GM19239 (cell line): ENCODE results near the gene PRKN.

Experiments
- DNase-seq: peaks from one replicate; pipeline ENCODE4 v3.0.0; 2011; ENCODE audit warnings: low spot score; ENCODE audit not compliant: insufficient read length
- FAIRE-seq: peaks from 2 replicates; lab custom pipeline; 2011; peaks lifted over from hg19 to GRCh38; lab: Jason Lieb, UNC

The PRKN gene

DNA sequence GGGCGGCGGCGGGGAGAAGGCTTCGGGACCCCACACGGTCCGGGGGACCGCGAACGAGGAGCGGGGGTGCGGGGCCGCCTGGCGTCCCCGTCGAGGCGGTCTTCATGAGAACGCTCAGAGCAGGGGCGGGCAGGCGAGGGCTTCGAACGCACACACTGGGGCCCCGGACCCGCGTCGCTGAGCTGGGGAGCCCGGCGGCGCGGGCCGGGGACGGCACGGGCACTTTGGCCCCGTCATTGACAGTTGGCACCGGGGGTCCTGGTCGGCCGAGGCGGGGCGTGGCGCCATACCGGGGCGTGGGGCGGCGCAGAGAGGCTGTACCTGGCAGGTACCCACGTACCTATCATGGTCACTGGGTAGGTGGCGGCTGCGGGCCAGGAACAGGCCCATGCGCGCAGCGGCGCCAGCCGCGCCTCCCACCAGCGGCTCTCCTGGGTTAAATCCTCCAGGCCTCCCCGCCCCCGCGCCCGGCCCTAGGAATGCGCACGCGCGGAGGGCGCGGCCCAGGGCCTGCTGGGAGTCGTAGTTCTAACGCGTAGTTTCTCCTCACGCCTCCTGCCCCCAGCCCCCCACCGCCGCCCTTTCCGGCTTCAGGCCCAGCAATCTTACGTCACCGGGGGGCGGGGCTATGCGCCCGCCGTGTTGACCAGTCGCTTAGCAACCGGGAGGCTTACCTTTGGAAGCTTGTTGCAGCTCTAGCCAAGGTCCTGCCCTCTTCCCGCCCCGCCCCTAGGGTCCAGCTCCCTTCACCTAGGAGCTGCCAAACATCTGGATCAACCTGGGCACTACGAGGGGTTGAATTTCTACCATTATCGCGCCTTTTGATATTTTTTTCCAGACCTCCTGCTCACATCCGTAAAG, at the start of gene PRKN, which contains the start of gene PACRG:
Gene PRKN, minus strand, starts transcription at position 445 of the 861 bp plus-strand sequence.
Gene PACRG, plus strand, starts transcription at position 653 of the 861 bp plus-strand sequence.
- FAIRE-seq (peak; percentile 95), DNase-seq (peak; percentile 82)

DNA sequence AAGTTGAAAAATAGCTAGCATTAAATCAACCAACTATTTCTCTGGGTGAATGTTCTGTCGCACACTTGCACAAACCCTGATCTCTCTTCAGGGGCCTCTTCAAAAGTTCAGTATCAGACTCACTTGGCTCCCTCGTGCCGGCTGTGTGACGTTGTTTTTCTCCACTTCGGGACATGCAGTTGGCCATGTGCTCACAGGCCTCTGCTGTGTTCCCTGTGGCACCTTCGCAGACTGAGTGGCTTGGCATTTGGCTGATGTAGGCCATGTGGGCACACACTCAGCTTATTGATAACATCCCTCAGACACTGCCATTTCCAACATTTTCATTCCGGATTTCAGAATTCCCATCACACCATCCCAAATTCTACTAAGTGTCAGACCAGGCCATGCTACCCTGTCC, 49.5 kb upstream of the PRKN start:
- FAIRE-seq = no peak

DNA sequence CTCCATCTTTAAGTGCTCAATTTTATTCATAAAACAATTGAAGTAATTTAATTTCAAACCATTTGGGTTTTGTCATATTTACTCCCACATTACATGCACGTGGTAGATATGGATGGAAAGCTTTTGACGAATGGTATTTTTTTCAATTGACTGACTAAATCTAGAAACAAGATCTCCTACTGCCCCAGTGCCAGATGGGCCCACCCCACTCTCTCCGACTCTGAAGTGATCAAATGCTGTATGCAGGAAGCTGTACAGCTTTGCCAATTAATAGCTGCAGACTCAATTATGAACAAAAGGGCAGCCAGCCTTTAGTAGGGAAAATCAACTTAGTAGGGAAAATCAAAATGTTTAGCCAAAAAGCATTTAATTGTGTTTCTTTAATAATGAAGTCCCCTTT, 46.4 kb upstream of the PRKN start:
- FAIRE-seq (no peak), DNase-seq (no peak)

More for the DNA sequence above, 49.5 kb upstream of the PRKN start:
- no peak for DNase-seq

DNA sequence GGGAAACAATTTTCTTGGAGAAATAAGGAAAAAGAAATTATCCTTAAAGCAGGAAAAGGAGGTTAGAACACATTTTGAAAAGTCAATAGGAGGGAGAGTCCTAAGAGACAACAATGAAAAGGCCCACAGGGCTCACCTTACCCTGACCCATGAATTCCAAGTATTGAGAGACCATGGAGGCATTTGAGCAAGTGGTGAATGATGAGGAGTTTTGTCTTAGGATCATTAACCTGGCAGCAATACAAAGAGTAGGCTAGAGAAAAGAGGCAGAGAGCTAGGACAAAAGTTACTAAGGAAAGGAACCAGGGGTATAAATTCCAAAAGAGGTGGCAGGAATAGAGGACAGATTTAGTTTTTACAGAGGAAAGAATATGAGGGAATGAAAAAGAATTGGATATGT, 44.9 kb upstream of the PRKN start:
- no peak for DNase-seq
- no peak for FAIRE-seq

DNA sequence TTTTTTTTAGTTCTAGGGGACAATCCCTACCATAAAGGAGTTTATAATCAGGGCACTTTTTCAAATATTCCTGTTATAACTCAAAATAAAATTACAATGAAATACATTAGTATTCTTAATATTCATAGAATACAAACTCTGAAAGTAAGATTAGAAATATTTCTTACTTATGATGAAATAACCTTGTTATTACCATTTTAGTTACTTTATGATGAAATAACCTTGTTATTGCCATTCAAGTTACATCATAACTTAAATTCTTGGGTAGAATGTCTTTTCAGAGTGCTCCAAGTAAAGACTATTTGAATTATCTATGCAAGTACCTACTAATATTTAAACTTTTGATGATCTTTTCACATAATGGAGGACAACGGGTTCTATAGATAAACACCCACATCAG, 43.4 kb upstream of the PRKN start:
- DNase-seq (no peak), FAIRE-seq (no peak)

DNA sequence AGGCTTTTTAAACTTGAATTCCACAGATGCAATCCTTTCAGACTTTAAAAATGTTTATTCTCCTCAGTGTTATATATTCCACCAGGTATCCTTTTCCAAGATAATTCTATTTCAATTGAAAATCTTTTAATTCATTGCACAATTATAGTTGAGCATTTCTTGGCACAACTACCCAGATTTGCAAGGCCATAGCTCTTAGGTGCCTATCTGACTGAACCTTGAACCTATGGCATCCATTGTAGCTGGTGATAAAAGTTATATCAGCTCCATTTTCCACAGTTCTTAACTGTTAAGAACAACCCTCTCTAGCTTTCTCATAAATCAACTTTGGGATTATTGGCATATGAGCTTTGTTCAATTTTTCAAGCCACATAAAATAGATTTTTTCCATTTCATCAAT, 42.6 kb upstream of the PRKN start:
- FAIRE-seq (no peak), DNase-seq (no peak)

DNA sequence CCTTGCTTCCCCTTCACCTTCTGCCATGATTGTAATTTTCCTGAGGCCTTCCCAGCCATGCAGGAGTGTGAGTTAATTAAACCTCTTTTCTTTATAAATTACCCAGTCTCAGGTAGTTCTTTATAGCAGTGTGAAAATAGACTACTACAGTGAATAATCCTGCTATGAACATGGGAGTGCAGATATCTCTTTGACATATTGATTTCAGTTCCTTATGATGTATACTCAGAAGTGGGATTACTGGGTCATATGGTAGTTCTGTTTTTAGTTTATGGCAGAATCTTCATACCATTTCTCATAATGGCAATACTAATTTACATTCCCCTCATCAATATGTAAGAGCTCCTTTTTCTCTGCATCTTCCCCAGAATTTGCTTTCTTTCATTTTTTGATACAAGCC, 26.2 kb upstream of the PRKN start:
- FAIRE-seq (no peak), DNase-seq (no peak)

DNA sequence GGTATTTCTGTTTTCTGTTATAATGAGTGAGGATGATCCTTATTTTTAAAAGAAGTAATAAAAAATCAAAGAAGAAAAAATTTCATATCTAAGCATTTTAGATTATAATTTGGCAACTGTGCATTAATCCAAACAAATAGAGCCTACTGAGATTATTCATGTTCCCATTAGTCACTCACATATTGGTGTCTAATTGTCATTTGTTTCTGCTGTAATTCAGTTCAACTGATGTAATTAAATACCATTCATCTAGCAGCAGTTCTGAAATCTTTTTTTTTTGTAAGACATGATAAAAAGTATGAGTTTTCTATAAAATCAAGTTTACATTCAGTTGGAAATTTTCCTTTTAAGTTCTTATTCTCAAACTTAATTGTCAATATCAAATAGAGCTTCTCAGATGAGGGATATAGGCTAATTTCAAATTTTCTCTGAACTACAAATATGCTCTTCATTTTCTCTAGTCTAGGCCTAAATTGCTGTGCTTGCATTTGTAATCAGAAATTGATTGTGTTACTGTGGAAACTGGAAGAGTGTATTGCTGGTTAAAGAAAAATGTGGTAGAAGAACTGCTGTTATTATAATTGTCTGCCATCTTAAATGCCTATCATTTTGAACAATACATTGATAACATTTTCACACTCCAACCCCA, 23.8 kb upstream of the PRKN start:
- FAIRE-seq (no peak), DNase-seq (no peak)

DNA sequence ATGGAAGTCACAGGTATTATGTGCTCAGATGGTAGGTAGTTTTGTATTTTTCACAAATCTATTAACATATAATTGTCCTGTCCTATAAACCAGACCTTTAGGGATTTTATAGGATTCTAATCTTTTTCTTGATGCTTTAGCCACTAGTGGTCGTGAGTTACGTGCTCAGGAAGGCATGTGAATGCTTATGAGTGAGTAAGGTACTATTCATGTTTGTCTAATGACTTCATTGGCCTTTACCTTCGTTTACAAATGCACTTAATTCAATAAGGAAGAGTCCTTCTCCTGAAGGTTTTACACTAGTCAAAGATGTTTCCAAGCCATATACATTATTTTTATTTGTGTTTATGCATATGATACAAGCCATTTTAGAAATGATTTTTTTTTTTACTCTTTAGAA, 23.2 kb upstream of the PRKN start:
- DNase-seq = no peak
- no peak for FAIRE-seq

DNA sequence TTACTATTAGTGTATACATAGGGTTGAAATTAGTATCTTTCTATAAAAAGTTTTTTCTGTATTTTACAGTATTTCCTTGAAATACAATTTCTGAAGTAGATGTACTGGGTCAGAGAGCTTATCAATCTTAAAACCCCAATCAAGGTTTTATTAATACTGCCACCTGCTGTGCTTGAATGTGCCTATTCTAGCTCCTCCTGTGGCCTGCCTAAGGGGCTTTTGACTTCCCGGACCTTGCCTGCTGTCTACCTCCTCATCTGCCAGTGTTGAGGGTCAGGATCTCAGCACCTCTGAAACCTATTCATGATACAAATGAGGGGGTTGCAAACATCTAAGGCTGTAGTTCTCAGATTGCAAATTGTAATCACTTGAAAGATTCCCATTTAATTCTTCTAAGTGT, 9.4 kb upstream of the PRKN start:
- FAIRE-seq (no peak), DNase-seq (no peak)

DNA sequence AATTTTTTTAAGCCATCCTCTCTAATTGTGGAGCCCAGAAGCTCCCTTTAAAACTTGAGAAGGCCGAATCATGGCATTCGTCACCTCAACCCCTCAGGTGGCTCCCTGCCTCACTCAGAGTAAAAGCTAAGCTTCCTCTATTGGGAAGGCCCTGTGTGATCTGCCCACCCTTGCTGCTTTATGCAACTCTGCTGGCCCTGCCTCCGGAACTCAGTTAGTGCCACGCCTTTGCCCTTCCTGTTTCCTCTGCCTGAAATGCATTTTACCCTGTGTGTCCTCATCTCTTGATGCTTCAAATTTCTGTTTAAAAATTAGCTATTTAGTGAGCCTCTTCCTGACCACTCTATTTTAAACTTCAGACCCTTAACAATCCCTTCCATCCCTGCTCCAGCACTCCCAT, 5.9 kb upstream of the PRKN start:
- no peak for FAIRE-seq
- no peak for DNase-seq

DNA sequence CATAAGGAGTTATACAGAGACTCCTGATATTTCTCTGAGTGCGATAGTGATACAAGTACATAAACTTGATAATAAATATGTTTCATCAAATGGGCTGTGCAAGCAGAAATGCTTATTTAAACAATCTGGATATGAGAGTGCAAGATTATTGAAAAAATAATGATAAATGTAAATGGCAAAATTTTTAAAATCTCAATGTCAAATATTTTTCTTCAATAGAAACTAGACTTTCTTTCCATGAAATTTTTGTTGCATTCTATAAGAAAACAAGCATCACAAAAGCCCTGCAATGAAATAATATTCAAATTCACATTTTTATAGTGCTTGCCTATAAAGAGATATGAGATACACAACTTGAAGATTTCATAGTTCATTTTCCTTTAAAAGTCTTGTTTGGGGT, 2.9 kb upstream of the PRKN start:
- DNase-seq (no peak), FAIRE-seq (no peak)

DNA sequence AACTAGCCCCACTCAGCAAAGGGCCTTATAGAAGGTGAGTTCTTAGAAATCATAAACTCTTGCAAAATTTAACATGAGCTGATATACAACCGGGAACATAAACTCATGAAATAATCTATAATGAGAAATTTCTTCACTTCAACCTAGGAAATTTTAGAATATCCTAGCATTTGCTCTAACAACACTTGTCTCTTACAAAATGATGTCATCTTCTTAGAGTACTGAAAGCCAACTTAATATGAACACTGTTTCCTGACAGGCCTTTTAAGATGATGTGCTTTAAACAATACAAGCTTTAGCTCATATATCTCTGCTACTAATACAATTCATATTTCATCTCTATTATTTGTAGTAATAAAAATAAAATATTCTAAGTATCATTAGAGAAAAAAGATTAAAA, 1.1 kb upstream of the PRKN start:
- no peak for DNase-seq
- no peak for FAIRE-seq

DNA sequence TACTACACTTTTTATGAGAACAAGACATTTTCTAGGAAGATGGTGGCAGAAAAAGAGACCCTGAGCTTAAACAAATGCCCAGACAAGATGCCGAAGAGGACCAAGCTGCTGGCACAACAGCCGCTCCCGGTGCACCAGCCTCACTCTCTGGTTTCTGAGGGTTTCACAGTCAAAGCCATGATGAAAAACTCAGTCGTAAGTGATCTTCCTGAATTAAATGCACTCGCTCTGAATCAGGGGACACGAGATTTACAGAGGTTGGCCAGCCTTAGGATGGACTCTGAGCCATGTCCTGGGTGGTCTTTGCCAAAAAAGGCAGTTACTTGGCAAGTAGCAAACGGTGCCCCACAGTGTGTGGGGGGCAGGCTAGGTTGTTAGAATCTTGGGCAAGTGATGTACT, 631 bp upstream of the PRKN start:
- FAIRE-seq (no peak), DNase-seq (no peak)

DNA sequence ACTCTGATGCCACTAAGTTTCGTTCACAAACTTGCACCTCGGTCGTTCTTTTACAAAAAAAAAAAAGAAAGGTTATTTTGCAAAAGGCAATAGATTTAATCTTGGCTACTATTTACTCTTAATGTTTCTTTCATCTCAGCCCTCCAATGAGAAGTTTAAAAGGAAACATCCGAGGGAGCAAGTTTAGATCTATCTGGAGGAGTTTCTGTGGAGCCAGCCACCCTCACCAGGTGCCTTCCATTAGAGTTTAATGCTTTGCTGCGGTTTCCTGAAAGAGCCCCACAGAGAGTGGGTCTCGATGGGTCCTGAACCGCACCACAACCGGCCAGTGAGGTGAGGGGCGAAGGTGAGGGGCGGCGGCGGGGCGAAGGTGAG, 632 bp downstream of the PRKN start:
- FAIRE-seq (no peak), DNase-seq (no peak)

DNA sequence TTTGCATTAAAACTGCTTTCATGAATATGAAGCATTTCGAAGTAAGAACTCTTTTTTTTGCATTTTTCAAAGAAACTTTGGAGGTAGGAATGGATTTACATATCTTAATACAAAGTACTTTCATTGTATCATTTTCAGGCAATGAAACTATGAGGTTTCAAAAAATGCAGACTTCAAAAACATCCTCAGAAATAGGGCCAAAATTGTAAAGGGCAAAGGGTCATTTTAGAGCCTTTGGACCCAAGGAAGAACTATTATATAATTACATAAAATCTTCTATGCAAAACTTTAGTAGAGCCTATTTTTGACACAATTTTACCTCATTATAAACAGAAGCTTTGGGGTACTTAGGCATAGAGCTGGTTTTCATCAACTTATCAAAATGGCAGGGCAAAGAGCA, 4.9 kb downstream of the PRKN start:
- FAIRE-seq (no peak), DNase-seq (no peak)

DNA sequence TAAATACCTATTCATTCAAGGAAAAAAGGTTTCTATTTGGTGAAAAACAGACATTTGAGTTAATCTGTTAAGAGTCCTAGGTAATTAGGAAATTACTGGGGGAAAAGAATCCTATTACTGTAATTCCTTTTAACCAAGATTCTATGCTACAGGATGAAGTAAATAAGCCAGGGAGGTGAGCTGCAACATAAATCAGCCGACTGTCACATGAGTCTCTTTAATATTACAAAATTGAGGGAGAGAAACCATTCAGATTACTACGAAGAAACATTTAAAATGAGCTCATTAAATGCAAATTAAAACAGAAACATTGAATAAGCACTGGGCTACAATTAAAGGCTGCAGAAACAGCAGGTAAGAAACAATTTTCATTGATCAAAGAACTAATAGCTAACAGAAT, 5.3 kb downstream of the PRKN start:
- FAIRE-seq (no peak), DNase-seq (no peak)

DNA sequence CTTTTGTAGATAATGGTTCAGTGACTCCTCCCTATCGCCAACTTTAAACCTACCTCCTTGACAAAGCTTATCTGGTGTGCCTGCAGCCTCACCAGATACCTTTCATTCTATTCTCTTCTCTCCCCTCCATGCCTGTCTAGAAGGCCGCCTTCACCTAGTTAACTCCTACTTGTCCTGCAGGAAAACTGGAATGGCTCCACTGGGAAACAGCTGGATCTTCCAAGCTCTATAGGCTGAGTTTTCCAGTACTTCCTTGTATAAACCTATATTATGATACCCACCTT, 6.2 kb downstream of the PRKN start:
- DNase-seq = no peak
- no peak for FAIRE-seq

DNA sequence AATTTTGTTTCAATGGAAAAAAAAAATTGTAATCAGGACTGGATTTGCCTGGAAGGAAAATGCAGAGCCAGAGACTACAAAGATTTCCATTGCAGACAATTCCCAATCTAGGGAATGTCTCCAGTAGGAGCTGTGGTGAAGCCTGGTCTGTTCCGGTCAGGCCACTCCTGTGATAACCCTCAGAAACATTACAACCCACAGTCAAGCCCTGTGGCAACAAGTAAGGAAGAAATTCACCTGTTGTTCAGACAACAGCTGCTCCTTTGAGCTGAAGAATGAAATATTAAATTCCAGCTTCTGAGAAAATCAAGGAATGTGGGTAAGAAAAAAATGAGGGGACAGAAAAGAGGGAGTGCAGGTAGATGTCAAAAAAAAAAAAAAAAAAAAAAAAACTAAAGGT, 8.0 kb downstream of the PRKN start:
- FAIRE-seq = no peak
- DNase-seq = no peak

DNA sequence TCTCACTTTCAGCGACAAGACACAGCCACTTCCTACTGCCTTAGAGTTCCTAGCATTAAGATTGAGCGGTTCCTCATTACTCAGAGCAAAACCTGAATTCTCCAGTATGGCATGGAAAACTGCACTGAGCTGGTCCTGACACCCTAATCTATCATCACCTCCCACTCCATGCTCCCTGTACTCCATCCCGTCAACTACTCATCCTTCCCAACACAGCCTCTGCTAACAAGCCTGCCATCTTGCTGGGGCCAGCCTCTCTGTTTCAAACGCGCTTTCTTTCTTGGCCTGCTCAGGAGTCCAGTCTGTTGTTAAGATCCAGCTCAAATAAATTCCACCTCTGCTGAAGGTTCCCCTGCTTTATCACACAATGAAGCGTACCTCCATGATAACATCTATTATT, 12.0 kb downstream of the PRKN start:
- FAIRE-seq = no peak

DNA sequence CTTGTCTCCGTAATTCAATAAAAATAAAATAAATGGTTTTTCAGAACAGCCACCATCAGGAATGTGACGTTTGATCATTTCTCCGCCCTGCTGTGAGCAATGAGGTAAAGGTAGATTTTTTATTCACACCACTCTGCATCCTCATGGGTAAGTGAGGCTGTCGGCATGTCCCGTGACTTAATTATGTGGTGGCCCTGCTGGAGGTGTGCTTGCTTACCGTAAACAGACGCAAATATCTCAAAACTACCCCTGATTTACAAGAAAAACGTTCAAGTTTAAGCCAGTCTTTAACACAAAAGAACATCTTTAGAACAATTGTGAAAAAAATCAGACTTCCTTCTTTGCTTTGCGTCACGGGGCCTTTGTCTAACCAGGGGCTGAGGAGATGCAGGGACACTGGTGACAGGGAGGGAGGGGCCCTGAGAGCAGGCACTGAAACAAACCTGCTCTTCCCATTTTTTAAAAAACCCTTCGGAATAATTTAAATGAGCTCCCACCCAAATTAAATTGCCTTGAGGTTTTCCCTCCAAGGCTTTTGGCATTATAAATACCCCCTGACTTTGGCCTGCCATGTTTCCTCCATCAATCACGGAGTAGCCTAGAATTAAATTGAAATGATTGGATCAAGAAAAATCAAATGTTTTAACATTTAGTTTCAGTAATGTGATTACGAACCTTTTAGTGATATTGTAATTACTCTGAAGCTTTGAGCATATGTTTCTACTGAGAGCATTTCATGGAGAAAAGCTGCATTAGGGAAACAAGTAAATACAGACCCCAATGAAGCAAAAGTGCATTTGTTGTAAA, 13.4 kb downstream of the PRKN start:
- no peak for DNase-seq
- FAIRE-seq = no peak

More for the DNA sequence above, 12.0 kb downstream of the PRKN start:
- no peak for DNase-seq
